Limb (tissue), 2 donors: ENCODE data around the gene UST.
"Not testable (repeated sequence)": the region's sequence is repeated elsewhere in the genome, so short reads cannot be mapped to it uniquely, and the experiment has no call there.

Experiments used
- DNase-seq, 2 donors: peaks; one replicate each; pipeline ENCODE4 v3.0.0-alpha.2; 2016; ENCODE audit errors: extremely low spot score in 2 of 2

The UST gene

GRCh38 chr6:148867862-148868261 lies 121.0 kb downstream of the UST start:
- DNase-seq: no peak

DNA sequence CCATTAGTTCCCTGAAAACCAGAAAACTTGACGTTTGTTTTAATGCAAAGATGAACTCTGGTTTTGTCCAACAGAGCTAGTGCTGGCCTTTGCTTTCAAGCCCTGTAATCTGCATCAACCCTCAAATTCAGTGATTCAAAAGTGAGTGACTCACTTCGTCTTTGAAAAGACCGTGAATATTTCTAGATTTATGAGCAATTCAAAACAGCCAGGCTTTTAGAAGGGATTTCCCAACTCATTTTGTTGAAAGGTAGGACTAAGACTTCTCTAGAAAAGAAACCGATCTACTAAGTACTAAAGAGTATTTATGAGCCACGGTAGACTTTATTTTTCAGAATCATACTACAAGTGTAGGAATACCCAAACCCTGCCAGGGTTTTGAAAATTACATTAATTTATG lies 121.5 kb downstream of the UST start:
- no peak for DNase-seq

DNA sequence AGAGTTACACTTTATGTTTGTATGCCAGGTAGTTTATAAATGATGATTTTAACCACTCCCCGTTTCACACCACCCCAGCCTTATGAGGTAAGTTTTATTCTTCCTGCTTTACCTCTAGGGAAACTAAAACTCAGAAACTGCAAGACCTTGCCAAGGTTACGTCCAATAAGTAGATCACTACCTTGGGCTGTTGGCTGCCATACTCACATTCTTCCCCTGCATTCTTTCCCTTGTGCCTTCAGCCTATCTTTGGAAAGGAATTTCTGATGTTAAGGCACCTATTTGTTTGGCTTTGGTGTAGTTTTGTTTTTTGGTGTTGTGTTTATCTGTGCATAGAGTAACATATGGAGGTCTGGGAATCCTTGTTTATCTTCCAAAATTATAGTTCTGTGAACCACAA lies 122.1 kb downstream of the UST start:
- no peak for DNase-seq

- no peak for DNase-seq
These were observed 122.8 kb downstream of the UST start for GRCh38 chr6:148869585-148869984.

GRCh38 chr6:148873154-148873553 lies 126.3 kb downstream of the UST start:
- no peak for DNase-seq

DNA sequence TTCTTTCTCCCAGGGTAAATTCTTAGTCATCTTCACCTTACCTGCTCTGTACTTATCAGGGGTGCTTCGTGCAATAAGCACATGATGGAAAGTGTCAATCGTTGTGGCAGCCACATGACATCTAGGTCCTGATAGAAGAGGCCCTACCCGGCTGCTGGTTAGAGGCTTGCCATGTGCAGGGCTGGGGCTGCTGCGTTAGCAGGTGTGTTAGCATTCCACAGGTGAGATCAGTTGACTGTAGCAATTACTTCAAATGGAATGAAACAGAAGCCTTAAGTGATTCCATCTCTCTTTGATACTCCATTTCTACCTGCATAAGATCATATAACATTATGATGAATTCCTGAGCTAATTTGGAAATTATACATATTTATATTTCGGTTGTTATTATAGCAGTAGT lies 127.0 kb downstream of the UST start:
- no peak for DNase-seq

- DNase-seq: peak in 1 of 2 donors; percentile 40
These were observed 128.0 kb downstream of the UST start for GRCh38 chr6:148874698-148875293.

DNA sequence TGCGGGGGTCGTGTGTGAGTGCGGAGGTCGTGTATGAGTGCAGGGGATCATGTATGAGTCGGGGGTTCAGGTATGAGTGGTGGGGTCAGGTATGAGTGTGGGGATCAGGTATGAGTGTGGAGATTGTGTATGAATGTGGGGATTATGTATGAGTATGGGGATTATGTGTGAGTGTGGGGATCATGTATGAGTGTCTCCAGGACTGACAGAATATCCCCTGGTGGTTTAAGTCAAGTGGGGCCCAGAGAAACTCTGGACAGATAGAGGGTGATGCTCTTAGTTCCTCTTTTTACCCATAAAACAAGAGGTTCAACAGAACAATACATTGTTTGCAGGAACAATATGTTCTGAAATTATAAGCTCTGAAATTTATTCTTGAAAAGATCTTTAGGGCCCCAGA lies 131.9 kb downstream of the UST start:
- no peak for DNase-seq

DNA sequence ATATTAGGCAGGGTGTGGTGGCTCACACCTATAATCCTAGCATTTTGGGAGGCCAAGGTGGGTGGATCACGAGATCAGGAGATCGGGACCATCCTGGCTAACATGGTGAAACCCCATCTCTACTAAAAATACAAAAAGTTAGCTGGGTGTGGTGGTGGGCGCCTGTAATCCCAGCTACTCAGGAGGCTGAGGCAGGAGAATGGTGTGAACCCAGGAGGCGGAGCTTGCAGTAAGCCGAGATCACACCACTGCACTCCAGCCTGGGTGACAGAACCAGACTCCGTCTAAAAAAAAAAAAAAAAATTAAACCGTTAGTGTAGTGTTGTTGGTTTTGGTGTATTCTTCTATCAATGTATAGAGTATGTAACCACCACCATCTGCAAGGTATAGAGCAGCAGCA lies 133.9 kb downstream of the UST start:
- DNase-seq: not testable (repeated sequence)

DNA sequence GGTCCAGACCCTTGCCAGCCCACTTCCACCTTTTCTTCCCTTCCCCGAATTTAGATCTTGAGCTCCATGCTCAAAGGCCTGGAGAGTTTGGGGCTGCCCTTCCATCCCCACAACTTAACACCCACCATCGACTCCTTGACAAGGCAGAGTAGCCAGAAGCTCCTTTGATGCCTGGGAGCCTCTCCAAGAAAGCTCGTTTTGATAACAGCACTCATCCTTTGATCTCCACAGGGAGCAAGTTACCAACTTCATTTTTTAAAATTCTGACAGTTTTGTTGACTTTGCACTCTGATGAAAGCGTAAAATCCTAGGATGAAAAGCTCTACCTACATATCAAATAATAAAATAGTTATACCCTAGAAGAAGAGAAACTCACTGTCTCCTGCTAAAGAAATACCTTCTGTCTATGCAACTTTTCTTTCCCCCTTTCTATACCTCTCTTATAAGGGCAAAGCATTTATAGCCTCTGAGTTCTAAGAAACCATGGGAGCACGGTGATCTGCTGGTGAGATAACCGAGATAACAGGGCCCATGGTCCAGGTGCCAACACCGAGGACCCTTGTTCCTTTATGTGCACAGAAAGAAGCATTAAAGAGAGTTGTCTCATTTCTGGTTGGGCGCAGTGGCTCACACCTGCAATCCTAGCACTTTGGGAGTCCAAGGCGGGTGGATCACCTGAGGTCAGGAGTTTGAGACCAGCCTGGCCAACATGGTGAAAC lies 134.9 kb downstream of the UST start:
- no peak for DNase-seq

- no peak for DNase-seq
These were observed 136.4 kb downstream of the UST start for GRCh38 chr6:148883270-148883669.

DNA sequence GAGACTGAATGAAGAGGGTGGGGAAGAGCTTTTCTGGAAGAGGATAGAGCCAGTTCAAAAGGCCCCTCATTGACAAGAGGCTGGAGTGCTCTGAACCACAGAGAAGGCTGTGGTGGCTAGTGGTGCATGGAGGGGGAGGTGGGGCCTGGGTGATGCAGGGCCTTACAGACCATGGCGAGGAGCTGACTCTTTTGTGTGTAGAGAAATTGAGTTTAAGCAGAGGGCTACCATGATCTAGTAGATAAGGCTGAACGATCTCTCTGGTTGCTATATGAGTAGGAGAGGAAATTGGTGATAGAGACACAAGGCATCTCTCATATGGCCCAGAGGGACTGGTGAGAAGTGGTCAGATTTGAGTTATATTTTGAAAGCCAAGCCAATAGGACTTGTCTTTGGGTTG lies 137.6 kb downstream of the UST start:
- no peak for DNase-seq

GRCh38 chr6:148885136-148885865 lies 138.5 kb downstream of the UST start:
- no peak for DNase-seq

- DNase-seq: no peak
These were observed 139.4 kb downstream of the UST start for GRCh38 chr6:148885925-148886845.

DNA sequence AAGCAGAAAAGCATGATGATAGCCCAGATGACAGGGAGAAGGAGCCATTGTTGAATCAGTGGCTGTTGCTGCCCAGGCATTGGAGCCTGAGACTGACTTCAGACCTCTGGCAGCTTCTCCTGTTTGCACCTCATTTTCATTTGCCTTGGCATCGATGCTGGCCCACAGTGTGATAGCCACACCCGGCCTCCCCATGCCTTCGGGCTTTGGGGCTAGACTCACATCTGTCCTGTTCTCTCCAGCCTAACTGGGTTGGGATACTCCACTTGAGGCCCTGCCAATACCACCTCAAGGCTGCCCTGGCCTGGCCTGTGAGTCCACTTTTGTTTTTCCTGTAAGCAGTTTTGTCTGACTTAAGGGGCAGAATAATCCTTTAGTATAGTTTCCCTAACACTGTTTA lies 140.4 kb downstream of the UST start:
- no peak for DNase-seq

DNA sequence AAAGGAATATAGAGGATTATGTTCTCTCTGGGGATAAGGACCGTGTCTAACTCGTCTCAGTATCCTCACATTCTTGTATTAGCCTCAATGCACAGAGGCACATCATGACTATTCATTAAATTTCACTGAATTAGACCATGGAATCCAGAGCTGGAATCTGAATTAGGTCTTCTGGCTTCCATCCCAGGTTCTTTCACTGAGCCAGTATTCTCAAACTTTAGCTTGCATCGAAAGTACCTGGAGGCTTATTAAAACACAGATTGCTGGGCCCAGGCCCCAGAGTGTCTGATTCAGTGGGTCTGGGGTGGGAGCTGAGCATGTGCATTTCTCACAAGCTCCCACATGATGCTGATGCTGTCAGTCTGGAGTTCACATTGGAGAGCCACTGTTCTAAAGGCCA lies 142.0 kb downstream of the UST start:
- peak in 1 of 2 donors; percentile 75 for DNase-seq

- no peak for DNase-seq
These were observed 143.3 kb downstream of the UST start for GRCh38 chr6:148890096-148890495.

GRCh38 chr6:148890652-148891404 lies 144.0 kb downstream of the UST start:
- DNase-seq: no peak

GRCh38 chr6:148891405-148891783 lies 144.6 kb downstream of the UST start:
- no peak for DNase-seq

DNA sequence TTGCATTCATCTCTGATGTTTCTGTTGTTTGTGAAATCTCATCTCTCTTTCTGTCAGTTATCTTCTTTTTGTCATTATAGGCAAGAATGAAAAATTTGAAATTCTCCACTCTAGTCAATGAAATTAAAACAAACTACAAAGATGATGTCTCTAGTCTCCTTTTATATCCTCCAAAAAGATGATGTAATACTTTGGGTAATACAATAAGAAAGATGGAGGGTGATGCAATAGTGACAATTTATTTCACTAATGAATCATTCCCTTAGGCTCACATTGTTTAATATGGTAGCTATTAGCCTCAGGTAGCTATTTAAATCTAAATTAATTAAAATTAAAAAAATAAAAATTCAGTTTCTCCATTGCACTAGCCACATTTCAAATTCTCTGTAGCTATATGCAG lies 145.4 kb downstream of the UST start:
- DNase-seq: no peak

GRCh38 chr6:148893073-148893472 lies 146.2 kb downstream of the UST start:
- DNase-seq: no peak
